SH-SY5Y (cell line): ENCODE measurements around the gene SSPN.

Source experiments
- GATA2 ChIP-seq: IDR thresholded peaks from 2 replicates; pipeline ENCODE4 v1.6.1; 2011; ENCODE audit warnings: mild to moderate bottlenecking, low read depth, low read length
- GATA3 ChIP-seq: IDR thresholded peaks from 2 replicates; pipeline ENCODE4 v1.6.1; 2011; ENCODE audit warnings: low read depth, mild to moderate bottlenecking, low read length, moderate library complexity

DNA sequence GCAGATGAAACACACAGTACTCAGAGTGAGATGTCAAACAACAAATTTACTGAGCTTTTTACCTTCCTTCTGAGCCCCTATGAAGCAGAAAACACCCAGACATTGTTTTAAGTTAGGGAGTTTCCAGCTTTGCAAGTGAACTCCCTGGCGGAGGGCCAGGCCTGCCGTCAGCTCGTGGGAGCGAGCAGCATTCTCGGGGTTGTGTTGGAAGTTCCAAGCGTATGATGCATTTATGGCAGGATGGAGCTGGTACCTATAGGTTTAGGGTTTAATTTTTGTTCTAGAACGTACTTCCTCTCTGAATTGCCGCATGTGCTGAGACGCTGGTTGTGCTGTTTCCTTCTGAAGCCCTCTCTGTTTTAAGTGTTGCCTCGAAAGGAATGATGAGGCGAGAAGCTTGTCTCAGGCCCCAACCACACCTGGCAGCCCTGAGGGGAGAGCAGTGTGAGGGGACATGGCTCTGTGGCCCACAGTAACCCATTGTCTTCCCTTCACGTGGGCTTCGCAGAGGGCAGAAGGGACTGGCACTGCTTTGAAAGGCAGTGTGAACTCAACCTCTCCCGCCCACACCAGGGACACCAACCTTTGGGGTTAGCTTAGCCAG, 76.6 kb downstream of the SSPN start:
- no peak for TF ChIP-seq GATA2
- no peak for TF ChIP-seq GATA3
